B cell (primary cell): ENCODE measurements around the gene BABAM2. TPM values are rescaled to one million over a fixed set of nuclear protein-coding genes. Genes with fewer than 3 reads are reported as not detected.

Experiments
- ATAC-seq: fragments of 200-7000 bp; cut with Tn5 transposase; one replicate; pipeline ENCODE4 v1.10.0; 2021; ENCODE audit warnings: low read depth, mild to moderate bottlenecking, moderate number of reproducible peaks, moderate library complexity
- CTCF ChIA-PET: fragments of 350-600 bp; sonication (Branson Sonifier 250); formaldehyde crosslinking; loops from one replicate; lab custom pipeline; 2021; ENCODE audit warnings: antibody characterized with exemption, inconsistent platforms; lab: Charles Lee
- POLR2A ChIA-PET: fragments of 350-600 bp; sonication (Branson Sonifier 250); formaldehyde crosslinking; loops from one replicate; lab custom pipeline; 2021; ENCODE audit warnings: antibody characterized with exemption; lab: Charles Lee
- DNase-seq: peaks from one replicate; pipeline ENCODE4 v3.0.0; 2013
- H2AFZ ChIP-seq: 2 replicates; pipeline ENCODE4 v1.6.1; 2012; ENCODE audit warnings: mild to moderate bottlenecking, low read depth, low read length; ENCODE audit not compliant: insufficient read depth, poor library complexity, severe bottlenecking
- H3K27ac ChIP-seq, 2 donors: 1 replicate in 1 of 2; 2 replicates in 1 of 2; pipeline ENCODE4 v1.5.1; 2012 to 2013; ENCODE audit warnings: low read length in 2 of 2, mild to moderate bottlenecking in 2 of 2, moderate library complexity in 1 of 2
- H3K27me3 ChIP-seq, 4 experiments: fragments of 200-600 bp in 1 of 4; sonication (generic) in 1 of 4; replicated peaks in 1 of 4; 1 replicate in 2 of 4; 2 replicates in 2 of 4; pipeline versions ENCODE4 v1.6.1 to v1.7.0; 2013 to 2016; ENCODE audit warnings: low read length in 3 of 4, mild to moderate bottlenecking in 2 of 4, mixed read lengths in 1 of 4, moderate library complexity in 1 of 4; ENCODE audit not compliant: insufficient read depth in 4 of 4, control insufficient read depth in 3 of 4; ENCODE audit errors: control extremely low read depth in 1 of 4
- H3K36me3 ChIP-seq, 2 experiments: replicated peaks in 1 of 2; 1 replicate in 1 of 2; 2 replicates in 1 of 2; pipeline versions ENCODE4 v1.6.1 to v1.7.1; 2013; ENCODE audit warnings: low read length in 1 of 2; ENCODE audit not compliant: insufficient read depth in 2 of 2, control insufficient read depth in 1 of 2; ENCODE audit errors: control extremely low read depth in 1 of 2, extremely low read depth in 1 of 2
- H3K4me1 ChIP-seq, 2 donors: fragments of 200-600 bp in 1 of 2; sonication (generic) in 1 of 2; 1 replicate in 1 of 2; 2 replicates in 1 of 2; pipeline versions ENCODE4 v1.5.1 to v1.6.1; 2013 to 2017; ENCODE audit warnings: low read length in 2 of 2; ENCODE audit not compliant: control insufficient read depth in 2 of 2, insufficient read depth in 2 of 2
- H3K4me2 ChIP-seq: replicated peaks from 2 replicates; pipeline ENCODE3; 2012; ENCODE audit warnings: mild to moderate bottlenecking, low read depth, low read length; ENCODE audit not compliant: poor library complexity, severe bottlenecking
- H3K4me3 ChIP-seq, 5 experiments: fragments of 200-600 bp in 1 of 5; sonication (generic) in 1 of 5; 1 replicate in 3 of 5; 2 replicates in 2 of 5; pipeline versions ENCODE4 v1.5.1 to v1.7.0; 2011 to 2016; ENCODE audit warnings: low read length in 4 of 5, mild to moderate bottlenecking in 4 of 5, low read depth in 2 of 5, control low read depth in 1 of 5, moderate library complexity in 1 of 5; ENCODE audit not compliant: insufficient read depth in 1 of 5; ENCODE audit errors: control extremely low read depth in 1 of 5, extremely low read depth in 1 of 5
- H3K79me2 ChIP-seq: fragments of 200-600 bp; sonication (generic); one replicate; pipeline ENCODE4 v1.6.0; 2016; ENCODE audit warnings: low read length; ENCODE audit not compliant: control insufficient read depth, insufficient read depth
- H3K9ac ChIP-seq: fragments of 200-600 bp; sonication (generic); 2 replicates; pipeline ENCODE4 v1.6.1; 2017; ENCODE audit warnings: mild to moderate bottlenecking, low read length, moderate library complexity
- H3K9me3 ChIP-seq, 3 donors: one replicate each; pipeline versions ENCODE4 v1.6.1 to v1.7.1; 2013; ENCODE audit warnings: low read length in 2 of 3; ENCODE audit not compliant: control insufficient read depth in 2 of 3, insufficient read depth in 1 of 3; ENCODE audit errors: control extremely low read depth in 1 of 3
- H4K20me1 ChIP-seq: 2 replicates; pipeline ENCODE4 v1.6.0; 2012; ENCODE audit warnings: mild to moderate bottlenecking, low read length; ENCODE audit not compliant: insufficient read depth, control insufficient read depth, poor library complexity, severe bottlenecking
- H3K27ac Mint-ChIP-seq: one replicate; pipeline ENCODE4 v1.8.0; 2021; ENCODE audit warnings: mixed read lengths
- H3K27me3 Mint-ChIP-seq: one replicate; pipeline ENCODE4 v1.8.0; 2021; ENCODE audit warnings: mixed read lengths
- H3K4me1 Mint-ChIP-seq: one replicate; pipeline ENCODE4 v1.8.0; 2021; ENCODE audit warnings: mixed read lengths
- H3K4me3 Mint-ChIP-seq: one replicate; pipeline ENCODE4 v1.8.0; 2021; ENCODE audit warnings: mixed read lengths
- H3K9me3 Mint-ChIP-seq: one replicate; pipeline ENCODE4 v1.8.0; 2022; ENCODE audit warnings: mixed read lengths; ENCODE audit not compliant: insufficient read depth
- CTCF ChIP-seq: fragments of 200-600 bp; IDR thresholded peaks from one replicate; pipeline ENCODE4 v1.8.0; 2022; ENCODE audit warnings: antibody characterized with exemption, mild to moderate bottlenecking
- EZH2 ChIP-seq: IDR thresholded peaks from 2 replicates; pipeline ENCODE4 v1.6.1; 2012; ENCODE audit warnings: borderline replicate concordance, low read depth, mild to moderate bottlenecking, moderate library complexity, low read length; ENCODE audit not compliant: insufficient read depth, poor library complexity, severe bottlenecking
- WGBS: methylation state at CpG from one replicate; pipeline ENCODE4 v1.1.5; 2013; ENCODE audit warnings: missing lambda C conversion rate; ENCODE audit not compliant: insufficient coverage; 5-methylcytosine and 5-hydroxymethylcytosine counted together
- intact Hi-C: fragments of 100-400 bp; cut with micrococcal nuclease; formaldehyde crosslinking; loops from one replicate; pipeline ENCODE4 v1.10.0; 2022
- polyA plus RNA-seq: library from polyadenylated mRNA; depleted of rRNA; stranded (reverse); fragments of >200 nt; gene quantifications from 2 replicates; pipeline ENCODE4 v1.2.3, GENCODE V29; 2012
- total RNA-seq, 2 donors: library from RNA; stranded (reverse); fragments of 120-200 nt in 1 of 2; gene quantifications; 1 replicate in 1 of 2; 2 replicates in 1 of 2; pipeline versions ENCODE4 v1.2.3 to v1.2.4, GENCODE V29; 2013 to 2022

BABAM2 gene
- total and polyA plus RNA-seq, 2 donors (not counting 1 experiment from before 2014, with no cell fraction given) = 22.3 to 69.6 TPM

- no peak for ATAC-seq
- no peak for TF ChIP-seq EZH2
- no peak for TF ChIP-seq CTCF
- H4K20me1 ChIP-seq = no peaks in the 10 kb centered on the region
- H3K9ac ChIP-seq = no peak overlapping the region
- no peak overlapping the region for H3K4me3 ChIP-seq
- CTCF ChIA-PET = no interaction called here
- H3K9me3 ChIP-seq = no peaks in the 10 kb centered on the region
- Mint-ChIP-seq H3K27ac (no peak overlapping the region), H3K27me3 (no peaks in the 10 kb centered on the region), H3K4me1 (no peaks in the 10 kb centered on the region), H3K4me3 (no peak overlapping the region), H3K9me3 (no peaks in the 10 kb centered on the region)
- H3K36me3 ChIP-seq = no peaks in the 10 kb centered on the region
- H3K27me3 ChIP-seq = no peaks in the 10 kb centered on the region
- POLR2A ChIA-PET = no interaction called here
- H2AFZ ChIP-seq = no peak overlapping the region
- no peak overlapping the region for H3K27ac ChIP-seq
- no peaks in the 10 kb centered on the region for H3K4me1 ChIP-seq
- intact Hi-C loops = no loop called here
- H3K79me2 ChIP-seq = no peaks in the 10 kb centered on the region
- DNase-seq = no peak
- no peak overlapping the region for H3K4me2 ChIP-seq
- no CpG with 5 or more reads among the region's 2 CpGs for WGBS
Observed at GRCh38 chr2:27847333-27847732, 43.2 kb upstream of the BABAM2 start.

- 100% methylated on average over 2 of the region's 3 CpGs for WGBS
- H3K4me2 ChIP-seq = no peak overlapping the region
- H3K4me3 Mint-ChIP-seq = no peak overlapping the region
- no peaks in the 10 kb centered on the region for H4K20me1 ChIP-seq
- H3K9me3 ChIP-seq = no peaks in the 10 kb centered on the region
- H3K4me3 ChIP-seq = no peak overlapping the region
- no peak overlapping the region for H2AFZ ChIP-seq
- DNase-seq (no peak), ATAC-seq (no peak)
- H3K36me3 ChIP-seq = no peaks in the 10 kb centered on the region
- TF ChIP-seq EZH2 = no peak
- TF ChIP-seq CTCF = no peak
- H3K4me1 Mint-ChIP-seq = no peaks in the 10 kb centered on the region
- no peaks in the 10 kb centered on the region for H3K27me3 ChIP-seq
- H3K79me2 ChIP-seq = no peaks in the 10 kb centered on the region
- H3K27ac ChIP-seq = no peak overlapping the region
- ChIA-PET POLR2A (no interaction called here), CTCF (interaction anchor here (0.7 kb wide), 1 partner anchor 117 kb away, joined by 5 read pairs; no protein-coding TSS in a partner anchor)
- H3K4me1 ChIP-seq = no peaks in the 10 kb centered on the region
- intact Hi-C loops = no loop called here
- no peak overlapping the region for H3K9ac ChIP-seq
- no peaks in the 10 kb centered on the region for H3K27me3 Mint-ChIP-seq
- H3K9me3 Mint-ChIP-seq = no peaks in the 10 kb centered on the region
- no peak overlapping the region for H3K27ac Mint-ChIP-seq
Observed at GRCh38 chr2:27849558-27850205, 40.8 kb upstream of the BABAM2 start.
